Measurements from ENCODE around the gene NEB.
"Not testable (repeated sequence)": the region's sequence is repeated elsewhere in the genome, so short reads cannot be mapped to it uniquely, and the experiment has no call there.

NEB gene

DNA sequence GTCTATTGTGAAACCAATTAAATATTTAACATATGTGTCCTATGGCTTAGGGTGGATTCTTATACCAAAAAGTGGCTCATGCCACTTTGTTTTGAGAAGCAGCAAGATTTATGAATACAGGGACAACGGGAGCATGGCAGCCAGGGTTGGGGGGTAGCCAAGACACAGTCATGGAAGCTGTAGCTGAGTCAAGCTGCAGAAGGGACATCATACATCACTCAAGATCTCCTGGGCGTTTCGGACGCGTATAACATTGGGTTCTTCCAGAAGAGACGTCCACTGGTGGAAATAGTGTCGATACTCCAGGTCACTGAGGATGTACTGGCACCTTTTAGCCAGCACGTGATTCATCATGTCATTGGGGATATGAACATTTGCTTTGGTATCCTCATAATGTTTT, 171.9 kb downstream of the NEB start:
- no peaks in the 10 kb centered on the region for H3K27me3 ChIP-seq (replicated peaks; ENCODE audit: insufficient read depth, low read length)
- no peak overlapping the region for H3K9ac ChIP-seq (ENCODE audit: low read length)
- no peak overlapping the region for H3K27ac ChIP-seq (ENCODE audit: low read length)
- H3K36me3 ChIP-seq (replicated peaks; ENCODE audit: insufficient read depth, low read length), result no peaks in the 10 kb centered on the region
- H3K4me3 ChIP-seq (ENCODE audit: low read length), result no peak overlapping the region
- no peaks in the 10 kb centered on the region for H3K79me2 ChIP-seq (ENCODE audit: low read length)
- TF ChIP-seq EZH2 (optimal IDR thresholded peaks at IDR 0.05; ENCODE audit: low read depth, low read length) (no peak), EZH2phosphoT487 (IDR thresholded peaks at IDR 0.05; ENCODE audit: low read length) (no peak)
- TF ChIP-seq, protein P1, sequence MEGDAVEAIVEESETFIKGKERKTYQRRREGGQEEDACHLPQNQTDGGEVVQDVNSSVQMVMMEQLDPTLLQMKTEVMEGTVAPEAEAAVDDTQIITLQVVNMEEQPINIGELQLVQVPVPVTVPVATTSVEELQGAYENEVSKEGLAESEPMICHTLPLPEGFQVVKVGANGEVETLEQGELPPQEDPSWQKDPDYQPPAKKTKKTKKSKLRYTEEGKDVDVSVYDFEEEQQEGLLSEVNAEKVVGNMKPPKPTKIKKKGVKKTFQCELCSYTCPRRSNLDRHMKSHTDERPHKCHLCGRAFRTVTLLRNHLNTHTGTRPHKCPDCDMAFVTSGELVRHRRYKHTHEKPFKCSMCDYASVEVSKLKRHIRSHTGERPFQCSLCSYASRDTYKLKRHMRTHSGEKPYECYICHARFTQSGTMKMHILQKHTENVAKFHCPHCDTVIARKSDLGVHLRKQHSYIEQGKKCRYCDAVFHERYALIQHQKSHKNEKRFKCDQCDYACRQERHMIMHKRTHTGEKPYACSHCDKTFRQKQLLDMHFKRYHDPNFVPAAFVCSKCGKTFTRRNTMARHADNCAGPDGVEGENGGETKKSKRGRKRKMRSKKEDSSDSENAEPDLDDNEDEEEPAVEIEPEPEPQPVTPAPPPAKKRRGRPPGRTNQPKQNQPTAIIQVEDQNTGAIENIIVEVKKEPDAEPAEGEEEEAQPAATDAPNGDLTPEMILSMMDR (IDR thresholded peaks at IDR 0.05; ENCODE audit: low read length), result no peak
- no peaks in the 10 kb centered on the region for H4K20me1 ChIP-seq (ENCODE audit: insufficient read depth, low read length)
- no peak for DNase-seq
- no peaks in the 10 kb centered on the region for H3F3A ChIP-seq (ENCODE audit: insufficient read depth, low read length)
- H3K4me1 ChIP-seq (ENCODE audit: low read length), result no peaks in the 10 kb centered on the region
- H3K9me2 ChIP-seq (replicated peaks; ENCODE audit: insufficient read depth, low read length), result no peaks in the 10 kb centered on the region
- H2AFZ ChIP-seq (ENCODE audit: low read length), result no peak overlapping the region
- H3K4me2 ChIP-seq (ENCODE audit: low read depth, low read length), result no peak overlapping the region
- H3K9me3 ChIP-seq (replicated peaks; ENCODE audit: insufficient read depth, low read length), result no peaks in the 10 kb centered on the region

- Histone ChIP-seq H3K4me3 (ENCODE audit: low read length) (no peak overlapping the region), H3K9me3 (replicated peaks; ENCODE audit: insufficient read depth, low read length) (no peaks in the 10 kb centered on the region), H3K79me2 (ENCODE audit: low read length) (no peaks in the 10 kb centered on the region), H3K4me1 (ENCODE audit: low read length) (no peaks in the 10 kb centered on the region), H3K36me3 (replicated peaks; ENCODE audit: insufficient read depth, low read length) (no peaks in the 10 kb centered on the region), H3K4me2 (ENCODE audit: low read depth, low read length) (no peak overlapping the region), H3K27ac (ENCODE audit: low read length) (no peak overlapping the region), H4K20me1 (ENCODE audit: insufficient read depth, low read length) (no peaks in the 10 kb centered on the region), H3F3A (ENCODE audit: insufficient read depth, low read length) (no peaks in the 10 kb centered on the region), H2AFZ (ENCODE audit: low read length) (no peak overlapping the region), H3K27me3 (replicated peaks; ENCODE audit: insufficient read depth, low read length) (no peaks in the 10 kb centered on the region), H3K9ac (ENCODE audit: low read length) (no peak overlapping the region), H3K9me2 (replicated peaks; ENCODE audit: insufficient read depth, low read length) (no peaks in the 10 kb centered on the region)
- TF ChIP-seq EZH2 (optimal IDR thresholded peaks at IDR 0.05; ENCODE audit: low read depth, low read length) (no peak), EZH2phosphoT487 (IDR thresholded peaks at IDR 0.05; ENCODE audit: low read length) (no peak)
- TF ChIP-seq, protein P1 (IDR thresholded peaks at IDR 0.05; ENCODE audit: low read length), result no peak
- DNase-seq, result no peak
Observed at GRCh38 chr2:151560289-151560688, 174.0 kb downstream of the NEB start.

GRCh38 chr2:151559431-151559830, 174.8 kb downstream of the NEB start:
- H3K27ac ChIP-seq (ENCODE audit: low read length); H3F3A ChIP-seq (ENCODE audit: insufficient read depth, low read length); H3K4me1 ChIP-seq (ENCODE audit: low read length); H3K79me2 ChIP-seq (ENCODE audit: low read length); DNase-seq; H3K27me3 ChIP-seq (replicated peaks; ENCODE audit: insufficient read depth, low read length); H3K4me3 ChIP-seq (ENCODE audit: low read length); H2AFZ ChIP-seq (ENCODE audit: low read length); H3K9ac ChIP-seq (ENCODE audit: low read length); H3K36me3 ChIP-seq (replicated peaks; ENCODE audit: insufficient read depth, low read length); H3K9me2 ChIP-seq (replicated peaks; ENCODE audit: insufficient read depth, low read length); H3K9me3 ChIP-seq (replicated peaks; ENCODE audit: insufficient read depth, low read length); H3K4me2 ChIP-seq (ENCODE audit: low read depth, low read length); H4K20me1 ChIP-seq (ENCODE audit: insufficient read depth, low read length): not testable (repeated sequence)

DNA sequence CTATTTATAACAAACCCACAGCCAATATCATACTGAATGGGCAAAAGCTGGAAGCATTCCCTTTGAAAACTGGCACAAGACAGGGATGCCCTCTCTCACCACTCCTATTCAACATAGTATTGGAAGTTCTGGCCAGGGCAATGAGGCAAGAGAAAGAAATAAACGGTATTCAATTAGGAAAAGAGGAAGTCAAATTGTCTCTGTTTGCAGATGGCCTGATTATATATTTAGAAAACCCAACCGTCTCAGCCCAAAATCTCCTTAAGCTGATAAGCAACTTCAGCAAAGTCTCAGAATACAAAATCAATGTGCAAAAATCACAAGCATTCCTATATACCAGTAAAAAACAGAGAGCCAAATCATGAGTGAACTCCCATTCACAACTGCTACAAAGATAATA, 176.4 kb downstream of the NEB start:
- H2AFZ ChIP-seq (ENCODE audit: low read length); H4K20me1 ChIP-seq (ENCODE audit: insufficient read depth, low read length); H3K27ac ChIP-seq (ENCODE audit: low read length); H3K4me1 ChIP-seq (ENCODE audit: low read length); H3K4me3 ChIP-seq (ENCODE audit: low read length); H3K27me3 ChIP-seq (replicated peaks; ENCODE audit: insufficient read depth, low read length); H3K9me3 ChIP-seq (replicated peaks; ENCODE audit: insufficient read depth, low read length); DNase-seq; H3K9me2 ChIP-seq (replicated peaks; ENCODE audit: insufficient read depth, low read length); H3K9ac ChIP-seq (ENCODE audit: low read length); H3K36me3 ChIP-seq (replicated peaks; ENCODE audit: insufficient read depth, low read length); H3K79me2 ChIP-seq (ENCODE audit: low read length); H3F3A ChIP-seq (ENCODE audit: insufficient read depth, low read length); H3K4me2 ChIP-seq (ENCODE audit: low read depth, low read length): not testable (repeated sequence)

Data from MM.1S (cell line).